PC-9 (cell line): Measurements from ENCODE around the gene UNC5B. TPM values are rescaled to one million over a fixed set of nuclear protein-coding genes. Genes with fewer than 3 reads are reported as not detected.
A peak's percentile ranks its signal among the peaks of the same experiment; 100 is the strongest.

Experiments
- BruUV-seq: library from RNA; stranded (reverse); fragments of 400-500 nt; replicated peaks from 2 replicates; lab custom pipeline; 2021; lab: Mats Ljungman, UMichigan
- CTCF ChIA-PET: fragments of 300-600 bp; sonication (Branson Sonifier 250); formaldehyde crosslinking; loops from one replicate; lab custom pipeline; 2022; ENCODE audit warnings: antibody characterized with exemption; lab: Charles Lee
- POLR2A ChIA-PET: fragments of 300-600 bp; sonication (Branson Sonifier 250); formaldehyde crosslinking; loops from one replicate; lab custom pipeline; 2022; ENCODE audit warnings: antibody characterized with exemption; ENCODE audit not compliant: unreplicated experiment; lab: Charles Lee
- DNase-seq, 2 experiments: peaks; one replicate each; pipeline versions ENCODE4 v3.0.0 to v3.0.0-alpha.2; 2015 to 2022; ENCODE audit warnings: mixed read lengths in 1 of 2
- H2AFZ ChIP-seq: fragments of 200-600 bp; sonication (generic); 2 replicates; pipeline ENCODE4 v1.8.1; 2017; ENCODE audit warnings: antibody characterized with exemption
- H3F3A ChIP-seq: fragments of 200-600 bp; sonication (generic); 2 replicates; pipeline ENCODE4 v1.8.1; 2017; ENCODE audit warnings: antibody characterized with exemption, mild to moderate bottlenecking, low read depth; ENCODE audit not compliant: insufficient read depth
- H3K27ac ChIP-seq: fragments of 200-600 bp; sonication (generic); 2 replicates; pipeline ENCODE4 v1.6.1; 2016; ENCODE audit warnings: mixed run types
- H3K27me3 ChIP-seq: fragments of 200-600 bp; sonication (generic); 2 replicates; pipeline ENCODE4 v1.6.1; 2016; ENCODE audit warnings: low read depth, mixed run types; ENCODE audit not compliant: insufficient read depth
- H3K36me3 ChIP-seq: fragments of 200-600 bp; sonication (generic); 2 replicates; pipeline ENCODE4 v1.6.1; 2016; ENCODE audit warnings: low read depth, mixed run types
- H3K4me1 ChIP-seq: fragments of 200-600 bp; sonication (generic); replicated peaks from 2 replicates; pipeline ENCODE4 v1.6.1; 2016; ENCODE audit warnings: mixed run types; ENCODE audit not compliant: insufficient read depth
- H3K4me2 ChIP-seq: fragments of 200-600 bp; sonication (generic); 2 replicates; pipeline ENCODE4 v1.6.1; 2017; ENCODE audit warnings: mixed run types
- H3K4me3 ChIP-seq: fragments of 200-600 bp; sonication (generic); 2 replicates; pipeline ENCODE4 v1.6.1; 2016; ENCODE audit warnings: mixed run types
- H3K79me2 ChIP-seq: fragments of 200-600 bp; sonication (generic); 2 replicates; pipeline ENCODE4 v1.6.1; 2017; ENCODE audit warnings: low read depth, mixed run types
- H3K9me2 ChIP-seq: fragments of 200-600 bp; sonication (generic); 2 replicates; pipeline ENCODE4 v1.8.1; 2017; ENCODE audit warnings: mild to moderate bottlenecking; ENCODE audit not compliant: insufficient read depth
- H3K9me3 ChIP-seq: fragments of 200-600 bp; sonication (generic); 2 replicates; pipeline ENCODE4 v1.8.1; 2016; ENCODE audit warnings: low read depth; ENCODE audit not compliant: insufficient read depth
- H4K20me1 ChIP-seq: fragments of 200-600 bp; sonication (generic); 2 replicates; pipeline ENCODE4 v1.8.1; 2017; ENCODE audit not compliant: insufficient read depth
- EZH2 ChIP-seq: fragments of 200-600 bp; sonication (generic); IDR thresholded peaks from 2 replicates; pipeline ENCODE4 v1.8.0; 2017; ENCODE audit warnings: antibody characterized with exemption, low read depth
- intact Hi-C: fragments of 100-400 bp; cut with micrococcal nuclease; formaldehyde crosslinking; loops from one replicate; pipeline ENCODE4 v1.10.0; 2022; ENCODE audit not compliant: unreplicated experiment
- total RNA-seq: library from RNA; stranded (reverse); gene quantifications from 2 replicates; pipeline ENCODE4 v1.2.3, GENCODE V29; 2021
- TF ChIP-seq, protein P1 (sequence below): fragments of 200-600 bp; sonication (generic); conservative IDR thresholded peaks from 2 replicates; pipeline ENCODE4 v1.6.1; 2017; ENCODE audit warnings: mixed run types, antibody characterized with exemption, mild to moderate bottlenecking, moderate library complexity

UNC5B gene
- total RNA-seq, 1 experiment from 2014 or later = 1.7 TPM

DNA sequence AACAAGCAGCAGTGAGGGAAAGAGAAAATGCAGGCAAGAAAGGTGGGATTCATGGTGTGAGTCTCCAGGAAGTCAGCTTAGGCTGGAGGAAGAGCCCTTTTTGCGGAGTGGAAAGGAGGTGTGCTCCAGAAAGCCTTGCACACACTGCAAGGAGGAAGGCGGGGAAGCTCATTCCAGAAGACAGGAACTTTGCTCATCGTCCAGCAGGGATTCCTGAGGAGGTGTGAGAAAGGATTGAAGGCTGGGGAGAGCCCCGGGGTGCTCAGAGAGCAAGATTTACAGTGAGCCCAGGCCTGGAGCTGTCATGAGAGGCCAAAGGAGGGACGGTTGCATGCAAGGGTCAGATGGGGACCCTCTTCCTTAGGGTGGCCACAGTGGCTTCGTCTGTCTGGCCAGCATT, 124.3 kb downstream of the UNC5B start:
- ChIA-PET CTCF (no interaction called here), POLR2A (interaction anchor here (0.5 to 0.8 kb wide), 3 partner anchors 40 to 531 kb away, joined by 3 to 5 read pairs (median 4); partner anchors contain the start of gene VSIR)
- H3K9me2 ChIP-seq = no peaks in the 10 kb centered on the region
- peaks cover 63% of the 10 kb centered on the region for H3K4me1 ChIP-seq
- no peak for DNase-seq
- no peaks in the 10 kb centered on the region for H3K36me3 ChIP-seq
- peak overlapping the region; percentile 65 for H3K4me2 ChIP-seq
- H3K27me3 ChIP-seq = no peaks in the 10 kb centered on the region
- no peak overlapping the region for H3K4me3 ChIP-seq
- H3F3A ChIP-seq = peaks cover 45% of the 10 kb centered on the region
- TF ChIP-seq, protein P1, sequence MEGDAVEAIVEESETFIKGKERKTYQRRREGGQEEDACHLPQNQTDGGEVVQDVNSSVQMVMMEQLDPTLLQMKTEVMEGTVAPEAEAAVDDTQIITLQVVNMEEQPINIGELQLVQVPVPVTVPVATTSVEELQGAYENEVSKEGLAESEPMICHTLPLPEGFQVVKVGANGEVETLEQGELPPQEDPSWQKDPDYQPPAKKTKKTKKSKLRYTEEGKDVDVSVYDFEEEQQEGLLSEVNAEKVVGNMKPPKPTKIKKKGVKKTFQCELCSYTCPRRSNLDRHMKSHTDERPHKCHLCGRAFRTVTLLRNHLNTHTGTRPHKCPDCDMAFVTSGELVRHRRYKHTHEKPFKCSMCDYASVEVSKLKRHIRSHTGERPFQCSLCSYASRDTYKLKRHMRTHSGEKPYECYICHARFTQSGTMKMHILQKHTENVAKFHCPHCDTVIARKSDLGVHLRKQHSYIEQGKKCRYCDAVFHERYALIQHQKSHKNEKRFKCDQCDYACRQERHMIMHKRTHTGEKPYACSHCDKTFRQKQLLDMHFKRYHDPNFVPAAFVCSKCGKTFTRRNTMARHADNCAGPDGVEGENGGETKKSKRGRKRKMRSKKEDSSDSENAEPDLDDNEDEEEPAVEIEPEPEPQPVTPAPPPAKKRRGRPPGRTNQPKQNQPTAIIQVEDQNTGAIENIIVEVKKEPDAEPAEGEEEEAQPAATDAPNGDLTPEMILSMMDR = no peak
- no peak for TF ChIP-seq EZH2
- no peak overlapping the region for H3K27ac ChIP-seq
- H3K79me2 ChIP-seq = peaks cover 15% of the 10 kb centered on the region
- no TSS peak for BruUV-seq
- no peaks in the 10 kb centered on the region for H3K9me3 ChIP-seq
- no peaks in the 10 kb centered on the region for H4K20me1 ChIP-seq
- intact Hi-C loops = loop anchor here (5.0 kb wide), 1 partner anchor 536 kb away; no protein-coding TSS in a partner anchor
- H2AFZ ChIP-seq = no peak overlapping the region

DNA sequence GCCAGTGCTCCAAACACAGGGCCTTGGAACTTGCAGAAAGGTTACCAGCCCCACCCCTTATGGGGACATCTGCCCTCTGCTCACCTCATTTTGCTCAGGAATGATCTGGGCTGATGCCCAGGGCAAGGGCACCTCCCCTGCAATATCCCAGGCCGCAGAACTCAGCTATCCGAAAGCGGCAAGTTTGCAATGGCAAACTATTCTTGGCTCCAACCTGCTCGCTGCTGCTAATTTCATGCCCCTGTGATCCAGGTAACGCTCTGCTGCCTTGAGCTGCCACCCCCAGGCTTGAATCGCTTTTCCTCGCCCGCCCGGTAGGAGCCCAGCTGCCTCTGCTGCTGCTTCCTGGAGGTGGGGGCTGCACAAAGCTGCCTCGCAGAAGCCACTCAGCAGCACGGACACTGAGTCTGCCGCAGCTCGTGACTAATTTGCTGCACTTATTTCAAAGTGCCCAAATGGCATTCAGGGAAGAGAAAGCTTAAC, 124.9 kb downstream of the UNC5B start:
- Histone ChIP-seq H3K9me2 (no peaks in the 10 kb centered on the region), H3K27me3 (no peaks in the 10 kb centered on the region), H4K20me1 (no peaks in the 10 kb centered on the region), H2AFZ (no peak overlapping the region), H3K36me3 (no peaks in the 10 kb centered on the region), H3K4me2 (peak overlapping the region; percentile 65), H3K9me3 (no peaks in the 10 kb centered on the region), H3K27ac (peak overlapping the region; percentile 72; the same call in 1 of the 2 replicates), H3K4me3 (no peak overlapping the region), H3F3A (peaks cover 48% of the 10 kb centered on the region), H3K4me1 (peaks cover 70% of the 10 kb centered on the region), H3K79me2 (peaks cover 15% of the 10 kb centered on the region)
- DNase-seq = peak; percentile 59 to 80
- ChIA-PET POLR2A (interaction anchor here (0.5 to 0.8 kb wide), 4 partner anchors 40 to 531 kb away, joined by 3 to 5 read pairs (median 4); partner anchors contain the start of gene VSIR), CTCF (interaction anchor here (0.7 kb wide), 1 partner anchor 10 kb away, joined by 3 read pairs; no protein-coding TSS in a partner anchor)
- BruUV-seq = no TSS peak
- intact Hi-C loops = loop anchor here (5.0 kb wide), 1 partner anchor 535 kb away; no protein-coding TSS in a partner anchor
- TF ChIP-seq, protein P1 = no peak
- no peak for TF ChIP-seq EZH2

DNA sequence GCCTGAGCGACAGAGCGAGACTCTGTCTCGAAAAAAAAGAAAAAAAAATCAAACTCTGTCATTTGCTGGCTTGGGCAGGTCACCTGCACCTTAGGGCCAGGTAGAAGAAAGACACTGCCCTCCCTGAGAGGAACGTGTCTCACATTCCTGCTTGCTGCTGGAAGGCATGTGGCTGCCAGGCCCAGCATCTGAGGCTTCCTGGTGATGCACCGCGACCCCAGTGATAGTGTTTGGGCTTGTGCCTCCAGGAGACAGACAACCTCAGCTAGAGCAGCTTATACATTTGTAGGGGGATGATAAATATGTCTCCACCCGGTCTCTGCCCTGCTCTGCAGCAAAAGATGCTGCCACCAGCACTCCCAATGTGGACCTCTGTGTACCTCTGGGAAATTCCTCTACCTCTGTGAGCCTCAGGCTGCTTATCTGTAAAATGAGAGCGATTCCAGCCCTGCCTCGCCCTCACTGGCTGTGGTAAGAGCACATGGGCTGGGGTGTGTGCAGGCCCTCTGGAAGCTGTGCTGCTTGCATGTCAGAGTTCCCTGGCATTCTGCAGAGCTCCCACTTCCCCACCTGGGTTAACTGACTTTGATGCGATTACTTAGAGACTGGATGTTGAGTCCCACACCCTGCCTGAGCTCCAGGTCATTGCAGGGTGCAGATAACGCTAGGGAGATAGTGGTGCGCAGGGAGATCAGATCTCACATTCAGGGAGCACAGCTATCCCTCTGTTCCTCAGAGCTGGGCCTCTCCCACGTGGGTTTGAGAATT, 126.5 kb downstream of the UNC5B start:
- peaks cover 15% of the 10 kb centered on the region for H3K79me2 ChIP-seq
- H4K20me1 ChIP-seq = no peaks in the 10 kb centered on the region
- no peaks in the 10 kb centered on the region for H3K9me2 ChIP-seq
- no peak overlapping the region for H3K4me3 ChIP-seq
- POLR2A ChIA-PET = interaction anchor here (0.6 to 1.0 kb wide), 5 partner anchors 19 to 886 kb away, joined by 3 to 14 read pairs (median 6); partner anchors contain the start of gene SLC29A3
- peak overlapping the region; percentile 65 for H3K4me2 ChIP-seq
- CTCF ChIA-PET = interaction anchor here (1.2 to 2.4 kb wide), 3 partner anchors 19 to 38 kb away, joined by 4 to 9 read pairs (median 4); partner anchors contain the start of gene SLC29A3
- no peaks in the 10 kb centered on the region for H3K36me3 ChIP-seq
- intact Hi-C loops = loop anchor here (5.0 kb wide), 1 partner anchor 533 kb away; no protein-coding TSS in a partner anchor
- no TSS peak for BruUV-seq
- TF ChIP-seq, protein P1 = no peak
- no peak for TF ChIP-seq EZH2
- peaks cover 86% of the 10 kb centered on the region for H3K4me1 ChIP-seq
- DNase-seq = peak; percentile 64 to 79
- no peak overlapping the region for H2AFZ ChIP-seq
- H3K9me3 ChIP-seq = no peaks in the 10 kb centered on the region; the same call in 1 of the 2 replicates
- no peaks in the 10 kb centered on the region for H3K27me3 ChIP-seq
- H3K27ac ChIP-seq = peak overlapping the region; percentile 72
- H3F3A ChIP-seq = peaks cover 60% of the 10 kb centered on the region
